ENCODE measurements around the gene PPP2R5A. TPM values are rescaled to one million over a fixed set of nuclear protein-coding genes. Genes with fewer than 3 reads are reported as not detected.
A peak's percentile ranks its signal among the peaks of the same experiment; 100 is the strongest.
"Not testable (repeated sequence)": the region's sequence is repeated elsewhere in the genome, so short reads cannot be mapped to it uniquely, and the experiment has no call there.

Gene PPP2R5A
- total and polyA plus RNA-seq, 2 of the 13 experiments (the other 11 are each of a cell fraction or from before 2014, with no cell fraction given), result 22.0 to 31.4 TPM

GRCh38 chr1:212287995-212288394, 2.8 kb downstream of the PPP2R5A start:
- CTCF ChIA-PET (ENCODE audit: low intra/inter-chr PET ratio, low total read pairs); BruUV-seq (replicated peaks); H3K36me3 ChIP-seq (replicated peaks in 1 of 2; ENCODE audit: control insufficient read depth in 1 of 2, insufficient read depth in 2 of 2, low read length in 2 of 2); FAIRE-seq; H3K27me3 ChIP-seq (ENCODE audit: control insufficient read depth in 1 of 2, insufficient read depth in 2 of 2, low read length in 2 of 2); H3K9me3 ChIP-seq (ENCODE audit: low read length); DNase-seq (ENCODE audit: low spot score); H3K27ac ChIP-seq (ENCODE audit: extremely low read length, insufficient read depth, low read length); in situ Hi-C loops (cut with HindIII; ENCODE audit: extremely low pct_ligation_motif_present, low pct_unique_long_range_greater_than_20kb); ATAC-seq; H2AFZ ChIP-seq (ENCODE audit: low read length): not testable (repeated sequence)
- peaks cover 62% of the 10 kb centered on the region for H4K20me1 ChIP-seq (ENCODE audit: insufficient read depth, low read length)
- TF ChIP-seq ZNF460 (CRISPR knock-in tag; IDR thresholded peaks at IDR 0.05; ENCODE audit: borderline replicate concordance), result peak; percentile 61; the same call in 1 of the 2 replicates
- 0 out of 2 replicates have a peak, but pooled peaks have one; percentile 24 for TF ChIP-seq ZMYM2 (CRISPR knock-in tag; IDR thresholded peaks at IDR 0.05)
- peak; percentile 73 for TF ChIP-seq ZBTB38 (CRISPR knock-in tag; IDR thresholded peaks at IDR 0.05)
- peak overlapping the region; percentile 43 to 85 (median 50) for H3K4me3 ChIP-seq (replicated peaks in 1 of 3; ENCODE audit: insufficient read depth in 1 of 3, low read depth in 2 of 3, low read length in 3 of 3)
- intact Hi-C loops (cut with micrococcal nuclease; ENCODE audit: unreplicated experiment), result loop anchor here (2.0 to 5.0 kb wide), 3 partner anchors 46 to 169 kb away; no protein-coding TSS in a partner anchor
- 81% methylated on average over 9 of the region's 9 CpGs for WGBS (ENCODE audit: low lambda C conversion rate)
- H3K9ac ChIP-seq (ENCODE audit: insufficient read depth, low read depth, low read length), result 0 out of 2 replicates have a peak overlapping the region, but pooled peaks have one; percentile 11
- peaks cover 74% of the 10 kb centered on the region for H3K79me2 ChIP-seq (ENCODE audit: insufficient read depth, low read length)
- H3K4me1 ChIP-seq (ENCODE audit: insufficient read depth, low read length), result peaks cover 61% of the 10 kb centered on the region
- POLR2A ChIA-PET, result interaction anchor here (1.8 kb wide), 1 partner anchor 27 kb away, joined by 4 read pairs; no protein-coding TSS in a partner anchor
- H3K4me2 ChIP-seq (ENCODE audit: low read depth, low read length), result peak overlapping the region; percentile 82

GRCh38 chr1:212288615-212289014, 3.4 kb downstream of the PPP2R5A start:
- H3K36me3 ChIP-seq (replicated peaks in 1 of 2; ENCODE audit: control insufficient read depth in 1 of 2, insufficient read depth in 2 of 2, low read length in 2 of 2), result no peaks in the 10 kb centered on the region
- no peak overlapping the region for H3K27ac ChIP-seq (ENCODE audit: extremely low read length, insufficient read depth, low read length)
- intact Hi-C loops (cut with micrococcal nuclease; ENCODE audit: unreplicated experiment) (loop anchor here (5.0 kb wide), 2 partner anchors 46 to 61 kb away; no protein-coding TSS in a partner anchor), in situ Hi-C loops (cut with HindIII; ENCODE audit: extremely low pct_ligation_motif_present, low pct_unique_long_range_greater_than_20kb) (no loop called here)
- H3K4me2 ChIP-seq (ENCODE audit: low read depth, low read length), result peak overlapping the region; percentile 82
- H3K9me3 ChIP-seq (ENCODE audit: low read length), result no peaks in the 10 kb centered on the region
- CTCF ChIA-PET (ENCODE audit: low intra/inter-chr PET ratio, low total read pairs), result no interaction called here
- H3K4me3 ChIP-seq (replicated peaks in 1 of 3; ENCODE audit: insufficient read depth in 1 of 3, low read depth in 2 of 3, low read length in 3 of 3), result peak overlapping the region; percentile 17 to 85 (median 50); a peak in 5 of 6 replicates
- peak overlapping the region; percentile 11; the same call in 1 of the 2 replicates for H3K9ac ChIP-seq (ENCODE audit: insufficient read depth, low read depth, low read length)
- H3K79me2 ChIP-seq (ENCODE audit: insufficient read depth, low read length), result peaks cover 80% of the 10 kb centered on the region
- ATAC-seq (no peak), DNase-seq (ENCODE audit: low spot score) (no peak), FAIRE-seq (no peak)
- peaks cover 68% of the 10 kb centered on the region for H4K20me1 ChIP-seq (ENCODE audit: insufficient read depth, low read length)
- POLR2A ChIA-PET, result no interaction called here
- peaks cover 61% of the 10 kb centered on the region for H3K4me1 ChIP-seq (ENCODE audit: insufficient read depth, low read length)
- H3K27me3 ChIP-seq (ENCODE audit: control insufficient read depth in 1 of 2, insufficient read depth in 2 of 2, low read length in 2 of 2), result no peaks in the 10 kb centered on the region; a peak in 1 of 5 replicates
- BruUV-seq (replicated peaks), result no TSS peak
- no peak overlapping the region for H2AFZ ChIP-seq (ENCODE audit: low read length)
- TF ChIP-seq HNRNPL (IDR thresholded peaks at IDR 0.05; ENCODE audit: low read depth, low read length) (no peak), SMC3 (IDR thresholded peaks at IDR 0.05; ENCODE audit: low read length) (no peak), TOE1 (CRISPR knock-in tag; IDR thresholded peaks at IDR 0.05) (no peak), ZNF564 (CRISPR knock-in tag; IDR thresholded peaks at IDR 0.05) (no peak), ELF4 (CRISPR knock-in tag; IDR thresholded peaks at IDR 0.05; ENCODE audit: borderline replicate concordance) (no peak), CSRNP1 (CRISPR knock-in tag; IDR thresholded peaks at IDR 0.05) (no peak), MATR3 (CRISPR knock-in tag; IDR thresholded peaks at IDR 0.05) (no peak), ZNF605 (CRISPR knock-in tag; IDR thresholded peaks at IDR 0.05) (no peak), NR1H2 (CRISPR knock-in tag; IDR thresholded peaks at IDR 0.05; ENCODE audit: borderline replicate concordance, low read depth) (no peak), NONO (IDR thresholded peaks at IDR 0.05) (no peak), NONO (CRISPR knock-in tag; conservative IDR thresholded peaks at IDR 0.05) (no peak)
- TF ChIP-seq, protein P1, sequence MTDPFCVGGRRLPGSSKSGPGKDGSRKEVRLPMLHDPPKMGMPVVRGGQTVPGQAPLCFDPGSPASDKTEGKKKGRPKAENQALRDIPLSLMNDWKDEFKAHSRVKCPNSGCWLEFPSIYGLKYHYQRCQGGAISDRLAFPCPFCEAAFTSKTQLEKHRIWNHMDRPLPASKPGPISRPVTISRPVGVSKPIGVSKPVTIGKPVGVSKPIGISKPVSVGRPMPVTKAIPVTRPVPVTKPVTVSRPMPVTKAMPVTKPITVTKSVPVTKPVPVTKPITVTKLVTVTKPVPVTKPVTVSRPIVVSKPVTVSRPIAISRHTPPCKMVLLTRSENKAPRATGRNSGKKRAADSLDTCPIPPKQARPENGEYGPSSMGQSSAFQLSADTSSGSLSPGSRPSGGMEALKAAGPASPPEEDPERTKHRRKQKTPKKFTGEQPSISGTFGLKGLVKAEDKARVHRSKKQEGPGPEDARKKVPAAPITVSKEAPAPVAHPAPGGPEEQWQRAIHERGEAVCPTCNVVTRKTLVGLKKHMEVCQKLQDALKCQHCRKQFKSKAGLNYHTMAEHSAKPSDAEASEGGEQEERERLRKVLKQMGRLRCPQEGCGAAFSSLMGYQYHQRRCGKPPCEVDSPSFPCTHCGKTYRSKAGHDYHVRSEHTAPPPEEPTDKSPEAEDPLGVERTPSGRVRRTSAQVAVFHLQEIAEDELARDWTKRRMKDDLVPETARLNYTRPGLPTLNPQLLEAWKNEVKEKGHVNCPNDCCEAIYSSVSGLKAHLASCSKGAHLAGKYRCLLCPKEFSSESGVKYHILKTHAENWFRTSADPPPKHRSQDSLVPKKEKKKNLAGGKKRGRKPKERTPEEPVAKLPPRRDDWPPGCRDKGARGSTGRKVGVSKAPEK (CRISPR knock-in tag; IDR thresholded peaks at IDR 0.05; ENCODE audit: borderline replicate concordance), result no peak

Data from HepG2 (cell line).